HG02623 (cell line): ENCODE results near the gene MIOS.

ENCODE experiments used
- ATAC-seq: cut with Tn5 transposase; IDR thresholded peaks from one replicate; pipeline ENCODE4 v1.9.1; 2021; ENCODE audit warnings: moderate library complexity; ENCODE audit not compliant: unreplicated experiment

The MIOS gene

DNA sequence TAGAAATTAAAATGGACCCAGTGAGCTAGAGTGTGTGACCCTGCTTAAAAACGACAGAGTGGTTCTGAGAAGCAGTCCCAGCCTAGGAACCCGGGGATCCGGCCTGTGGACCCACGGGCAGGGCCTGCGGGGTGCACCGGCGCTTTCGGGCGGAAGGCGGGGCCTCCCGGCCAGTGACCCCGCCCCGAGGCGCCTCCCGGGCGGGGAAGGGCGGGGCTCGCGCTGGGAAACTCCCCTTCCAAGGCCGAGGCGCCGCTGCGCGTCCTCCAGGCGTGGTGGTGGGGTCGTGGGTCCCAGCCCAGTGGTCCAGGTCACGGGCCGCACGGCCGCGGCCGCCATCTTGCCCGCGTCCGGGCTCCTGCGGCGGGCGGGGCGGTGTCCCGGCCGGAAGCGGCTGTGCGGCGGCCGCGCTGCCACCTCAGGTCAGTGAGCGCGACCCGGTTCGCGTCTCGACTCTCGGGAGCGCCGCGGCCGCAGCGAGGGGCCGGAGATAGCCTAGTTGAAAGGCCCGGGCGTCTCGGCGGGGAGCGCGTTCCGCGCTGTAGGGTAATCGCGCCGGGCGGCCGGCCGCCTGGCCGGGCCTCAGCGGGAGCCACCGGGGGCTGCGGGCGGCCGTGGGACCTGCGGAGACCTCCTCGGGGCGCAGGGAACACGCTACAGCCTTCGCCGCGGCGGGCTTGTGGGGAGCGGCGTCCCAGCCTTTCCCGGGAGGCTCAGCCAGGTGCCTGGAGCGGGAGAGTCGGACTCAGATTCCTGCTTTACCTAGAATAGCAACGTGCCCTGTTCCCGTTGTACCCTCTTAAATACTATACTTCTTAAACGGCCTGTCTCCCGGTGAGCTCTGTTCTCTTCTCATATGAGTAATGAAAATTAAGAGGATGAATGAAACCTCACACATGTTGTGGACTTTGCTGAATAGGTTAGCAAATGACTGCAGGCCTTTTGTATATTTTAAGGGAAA lies at the start of gene MIOS:
Gene MIOS (plus strand): TSS at position 234 of the 961 bp plus-strand sequence. CDS start 5,592 bp downstream, outside the sequence.
- peak; percentile 66 for ATAC-seq

DNA sequence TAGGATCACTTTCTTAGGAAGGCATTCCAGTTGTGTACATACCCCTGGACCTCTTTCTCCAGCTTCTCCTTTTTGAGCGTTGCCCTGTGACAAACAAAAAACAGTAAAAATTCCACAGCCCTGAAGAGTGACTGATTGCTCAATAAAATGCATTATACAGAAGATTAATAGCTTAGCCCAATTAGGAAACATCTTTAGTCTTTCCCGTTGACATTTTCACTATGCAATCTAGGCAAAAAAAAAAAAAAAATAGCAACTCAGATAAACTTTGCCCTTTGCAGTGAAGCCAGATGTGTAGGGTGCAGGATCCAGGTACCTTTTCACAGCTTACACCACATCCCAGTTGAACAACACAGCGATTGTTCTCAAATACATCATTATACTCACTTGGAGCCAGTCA lies 48.9 kb upstream of the MIOS start:
- ATAC-seq, result no peak

DNA sequence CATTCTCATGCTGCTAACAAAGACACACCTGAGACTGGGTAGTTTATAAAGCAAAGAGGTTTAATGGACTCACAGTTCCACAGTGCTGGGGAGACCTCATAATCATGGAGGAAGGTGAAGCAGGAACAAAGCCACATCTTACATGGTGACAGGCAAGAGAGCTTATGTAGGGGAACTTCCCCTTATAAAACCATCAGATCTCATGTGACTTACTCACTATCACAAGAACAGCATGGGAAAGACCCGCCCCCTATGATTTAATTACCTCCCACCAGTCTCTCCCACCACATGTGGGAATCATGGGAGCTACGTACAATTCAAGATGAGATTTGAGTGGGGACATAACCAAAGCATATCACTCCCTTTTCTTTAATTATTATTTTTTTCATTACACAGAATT lies 47.6 kb upstream of the MIOS start:
- no peak for ATAC-seq

DNA sequence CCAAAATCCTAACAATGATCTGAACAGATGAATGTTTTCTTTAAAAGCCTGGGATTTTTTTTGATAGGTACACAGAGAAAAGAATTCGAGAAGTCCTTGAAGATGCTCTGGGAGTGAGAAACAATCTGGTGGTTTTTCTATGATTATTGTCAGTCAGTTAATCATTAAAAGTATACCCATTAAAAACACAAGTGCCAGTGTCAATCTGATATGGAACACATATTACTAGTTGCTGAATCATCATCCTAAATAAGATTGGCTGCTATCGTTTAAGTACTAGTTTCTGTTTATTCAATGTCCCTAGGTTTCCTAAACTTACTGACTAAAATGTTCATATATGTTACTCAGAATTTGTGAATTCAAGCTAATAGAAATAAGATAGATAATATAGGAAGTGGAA lies 47.2 kb upstream of the MIOS start:
- ATAC-seq, result no peak

DNA sequence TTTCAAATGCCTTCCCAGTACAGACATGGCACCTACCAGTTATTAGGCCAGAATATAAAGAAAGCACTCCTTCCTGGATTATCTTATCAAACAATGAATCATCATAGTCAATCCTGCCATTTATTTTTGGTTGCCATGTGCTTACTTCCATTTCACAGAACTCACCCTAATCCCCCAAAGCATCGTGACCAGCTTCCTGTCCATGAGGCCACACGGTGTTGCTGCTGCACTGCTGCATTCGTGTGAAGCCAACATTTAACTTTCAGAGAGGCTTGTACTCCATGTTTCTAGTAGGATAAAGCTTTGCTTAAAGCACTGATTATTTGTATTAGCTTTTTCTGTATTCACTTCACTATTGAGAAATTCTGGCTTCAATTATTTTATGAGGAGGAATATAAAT lies 45.4 kb upstream of the MIOS start:
- ATAC-seq, result no peak

DNA sequence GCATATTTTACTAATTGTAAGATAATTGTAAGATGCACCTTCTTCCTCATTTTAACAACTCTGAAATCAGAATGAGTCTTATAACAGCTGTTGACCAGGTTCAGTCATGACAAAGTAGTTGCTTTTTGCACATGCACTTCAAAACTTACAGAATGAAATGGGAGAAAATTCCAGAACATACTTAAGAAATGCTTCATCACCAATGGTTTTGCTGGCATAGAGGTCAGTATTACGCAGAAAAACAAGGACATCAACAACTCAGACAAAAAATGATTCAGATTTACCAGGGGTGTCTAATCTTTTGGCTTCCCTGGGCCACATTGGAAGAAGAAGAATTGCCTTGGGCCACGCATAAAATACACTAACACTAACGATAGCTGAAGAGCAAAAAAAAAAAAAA lies 44.3 kb upstream of the MIOS start:
- no peak for ATAC-seq

DNA sequence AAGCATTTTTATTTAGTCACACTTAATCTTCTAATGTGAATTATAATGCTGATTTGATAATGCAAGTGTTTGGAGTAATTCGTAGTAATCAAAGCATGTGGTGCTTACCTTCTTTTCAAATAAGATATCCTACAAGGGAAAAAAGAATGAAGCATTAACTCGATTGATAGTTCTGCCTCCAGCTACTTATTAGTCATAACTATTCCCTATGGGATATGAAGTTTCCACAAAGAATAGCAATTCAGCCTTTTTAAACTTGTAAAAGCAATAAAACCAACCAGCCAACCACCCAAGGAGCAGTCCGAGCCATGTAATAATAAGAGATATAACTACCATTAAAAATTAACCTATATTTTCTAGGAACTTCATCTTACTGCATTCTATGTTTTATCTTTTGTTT lies 42.6 kb upstream of the MIOS start:
- ATAC-seq, result no peak

DNA sequence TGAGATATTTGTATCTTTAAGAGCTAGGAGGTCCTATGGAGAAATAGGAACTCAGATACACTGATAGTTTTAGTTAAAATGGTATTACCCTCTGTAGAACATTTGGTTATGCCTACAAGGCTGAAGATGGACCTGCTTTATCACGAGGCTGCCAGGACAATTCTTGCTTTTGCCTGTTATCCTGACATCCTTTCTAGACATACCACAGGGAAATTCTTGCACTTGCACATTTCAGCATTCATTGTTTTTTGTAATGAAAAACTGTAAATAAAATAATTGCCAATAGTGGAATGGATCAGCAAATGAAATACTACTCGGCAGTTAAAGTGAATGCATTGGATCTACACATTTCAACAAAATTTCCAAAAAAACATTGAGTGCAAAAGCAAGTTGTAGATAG lies 40.7 kb upstream of the MIOS start:
- no peak for ATAC-seq

DNA sequence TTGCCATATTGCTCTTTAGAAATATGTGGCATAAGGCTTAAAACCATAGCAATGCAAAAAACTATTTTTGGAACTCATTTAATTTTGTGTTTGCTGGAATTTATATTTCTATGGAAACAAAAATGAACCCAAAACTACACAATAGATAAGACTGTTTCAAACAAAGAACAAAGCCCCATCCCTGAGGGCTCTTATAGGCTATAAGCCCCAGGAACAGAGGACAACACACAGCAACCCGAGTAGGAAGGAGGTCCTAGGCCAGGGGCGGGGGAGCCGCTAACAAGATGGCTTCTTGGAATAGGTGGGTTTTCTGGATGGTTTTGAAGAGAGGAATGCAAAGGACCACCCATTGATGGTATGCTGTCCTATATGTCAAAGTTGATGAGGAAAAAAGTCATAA lies 39.6 kb upstream of the MIOS start:
- ATAC-seq, result no peak

DNA sequence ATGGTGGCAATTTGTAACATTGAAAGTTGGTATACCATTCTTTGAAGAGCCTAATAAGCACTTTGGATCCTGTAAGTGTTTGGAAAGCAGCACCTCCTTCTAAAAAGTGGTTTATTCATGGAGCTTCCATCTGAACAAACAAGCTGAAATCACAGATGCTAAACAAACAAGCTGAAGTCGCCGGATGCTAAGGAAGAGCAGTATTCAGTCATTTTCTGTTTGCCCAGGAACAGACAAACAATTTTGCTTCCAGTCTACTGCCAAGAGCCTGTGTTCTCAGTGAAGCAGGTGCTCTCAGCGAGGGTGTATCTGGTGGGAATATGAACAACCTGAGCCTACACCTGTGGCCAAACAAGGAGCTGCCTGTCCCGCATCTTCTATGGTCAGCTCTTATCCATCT lies 37.4 kb upstream of the MIOS start:
- no peak for ATAC-seq

DNA sequence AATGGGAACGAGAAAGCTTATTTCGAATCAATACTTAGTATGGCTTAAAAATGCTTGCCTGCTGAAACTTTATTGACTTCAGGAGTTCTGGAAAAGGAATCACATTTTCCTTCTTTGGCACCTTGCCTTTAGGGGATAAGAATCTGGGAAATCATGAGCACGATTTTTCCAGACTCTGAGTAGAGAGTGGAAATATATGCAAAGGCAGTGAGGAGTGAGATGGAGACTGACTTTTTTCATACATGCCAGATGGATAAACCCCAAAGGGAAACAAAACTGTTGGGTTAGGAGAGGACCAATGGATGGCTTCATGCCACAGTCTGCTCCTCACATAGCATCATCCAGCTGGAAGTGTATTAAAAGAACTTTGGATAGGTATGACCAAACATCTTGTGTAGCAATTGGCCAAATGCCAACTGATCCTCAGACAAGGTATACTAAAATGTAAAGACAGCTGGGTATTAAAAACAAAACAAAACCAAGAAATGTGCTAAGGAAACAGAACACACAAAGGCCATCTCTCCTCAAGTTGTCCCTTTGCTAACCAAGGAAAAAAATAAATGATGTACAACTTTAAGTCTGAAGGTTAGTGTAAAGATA lies 32.8 kb upstream of the MIOS start:
- no peak for ATAC-seq

DNA sequence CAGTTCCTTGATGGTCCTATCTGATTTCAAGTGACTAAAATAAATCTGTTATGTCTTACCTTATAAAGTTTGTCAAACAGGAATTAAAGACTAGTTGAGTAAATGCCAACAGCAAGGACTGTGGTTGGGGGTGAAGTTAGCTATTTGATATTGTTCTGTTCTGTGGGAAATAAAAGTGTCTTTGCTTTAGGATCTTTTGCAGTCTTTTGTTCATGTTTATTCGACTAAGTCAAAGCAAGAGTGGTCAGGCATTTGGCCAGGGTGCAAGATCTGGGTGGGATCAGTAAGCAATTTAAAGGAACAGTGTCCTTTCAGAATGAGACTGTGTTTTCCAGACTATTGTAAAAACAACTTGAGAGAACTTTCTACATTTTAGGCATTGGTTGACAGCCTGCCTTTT lies 31.0 kb upstream of the MIOS start, which contains the start of gene COL28A1:
Gene COL28A1 (minus strand): TSS at position 183 of the 400 bp plus-strand sequence. CDS start 2,998 bp downstream, outside the sequence.
- no peak for ATAC-seq

DNA sequence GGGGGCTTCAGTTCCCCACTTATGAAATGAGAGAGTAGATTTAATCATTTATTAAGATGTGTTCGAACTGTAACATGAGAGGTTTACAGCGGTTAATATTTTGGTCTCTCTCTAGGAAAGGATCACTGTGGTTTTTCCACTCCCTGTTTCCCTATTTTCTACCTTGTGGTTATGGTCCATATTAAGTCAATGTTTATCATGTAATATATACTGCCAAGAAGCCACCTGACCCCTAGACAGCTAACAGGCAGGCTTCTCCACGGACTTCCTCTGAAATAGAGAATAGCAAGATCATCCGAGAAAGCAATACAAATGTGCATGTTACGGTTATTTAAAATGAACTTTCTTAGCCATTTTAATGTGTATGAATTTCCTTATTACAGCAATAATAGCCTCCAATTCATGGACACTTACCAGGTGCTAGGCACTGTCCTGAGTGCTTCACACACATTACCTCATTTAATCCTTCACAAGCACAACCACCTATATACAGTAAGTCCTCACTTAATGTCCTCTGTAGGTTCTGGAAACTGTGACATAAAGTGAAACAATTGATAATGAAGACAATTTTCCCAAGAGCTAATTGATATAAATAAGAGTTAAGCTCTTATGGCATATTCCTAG lies 30.2 kb upstream of the MIOS start:
- ATAC-seq, result no peak

DNA sequence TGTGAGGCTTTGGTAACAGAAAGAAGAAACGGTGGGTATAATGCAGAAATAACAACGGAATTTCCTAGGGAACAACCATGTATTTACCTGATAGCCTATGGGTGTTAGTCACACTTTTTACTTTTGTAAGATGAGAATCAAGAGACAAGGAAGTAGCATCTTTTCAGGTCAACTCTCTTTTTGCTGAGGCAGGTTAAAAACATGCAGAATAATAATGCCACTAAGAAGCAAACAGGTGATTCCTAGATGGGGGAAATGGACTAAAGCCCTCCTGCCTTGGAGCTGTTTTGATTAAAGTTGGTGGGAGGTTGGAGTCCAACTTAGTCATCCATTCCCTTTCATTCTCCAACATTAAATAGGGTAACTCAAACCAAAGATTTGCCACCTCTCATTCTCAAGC lies 29.0 kb upstream of the MIOS start:
- no peak for ATAC-seq

DNA sequence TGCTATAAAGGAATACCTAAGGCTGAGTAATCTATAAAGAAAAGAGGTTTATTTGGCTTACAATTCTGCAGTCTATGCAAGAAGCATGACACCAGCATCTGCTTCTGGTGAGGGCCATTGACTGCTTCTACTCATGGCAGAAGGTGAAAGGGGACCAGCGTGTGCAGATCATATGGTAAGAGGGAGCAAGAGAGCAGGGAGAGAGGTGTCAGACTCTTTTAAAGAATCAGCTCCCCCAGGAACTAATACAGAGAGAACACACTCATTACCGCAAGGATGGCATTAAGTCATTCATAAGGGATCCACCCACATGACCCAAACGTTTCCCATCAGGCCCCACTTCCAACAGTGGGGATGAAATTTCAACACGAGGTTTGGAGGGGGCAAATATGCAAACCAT lies 27.5 kb upstream of the MIOS start:
- ATAC-seq, result no peak

DNA sequence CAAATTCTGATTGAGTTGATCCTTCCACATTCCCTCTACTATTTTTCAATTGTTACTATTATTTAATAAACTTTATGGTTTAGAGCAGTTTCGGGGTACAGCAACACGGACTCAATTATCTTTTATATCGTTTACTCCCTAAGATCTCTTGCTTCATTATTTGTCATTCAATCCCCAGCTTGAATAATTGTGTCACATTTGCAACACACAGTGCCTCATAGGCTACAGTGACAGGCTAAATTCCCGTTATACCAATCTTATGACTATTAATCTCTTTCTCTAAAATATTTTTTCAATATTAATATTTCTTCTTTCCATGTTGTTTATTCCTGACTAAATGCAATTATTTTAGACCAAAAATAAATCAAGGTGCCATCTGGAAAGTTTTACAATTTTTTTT lies 27.0 kb upstream of the MIOS start:
- ATAC-seq, result no peak

DNA sequence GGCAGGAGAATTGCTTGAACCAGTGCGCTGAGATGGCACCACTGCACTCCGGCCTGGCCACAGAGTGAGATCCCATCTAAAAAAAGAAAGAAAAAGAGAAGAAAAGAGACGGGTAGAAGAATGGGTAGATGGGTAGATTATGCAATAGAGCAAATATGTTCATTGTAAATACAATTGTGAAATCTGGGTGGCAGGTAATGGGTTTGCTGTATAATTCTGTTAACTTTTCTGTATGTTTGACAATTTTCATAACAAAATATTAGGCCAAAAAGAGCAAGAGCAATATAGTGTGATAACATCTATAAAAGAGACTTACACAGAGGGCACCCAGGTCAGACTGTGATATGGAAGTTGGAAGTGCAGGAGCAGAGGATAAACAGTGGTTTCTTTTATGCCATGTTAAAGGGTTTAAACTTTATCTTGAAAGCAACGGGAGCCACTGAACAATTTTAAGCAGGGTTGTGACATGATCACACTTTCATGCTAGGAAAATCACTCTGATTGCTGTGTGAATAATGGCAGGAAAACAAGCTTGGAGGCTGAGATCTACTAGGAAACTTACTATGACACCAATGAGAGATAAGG lies 24.3 kb upstream of the MIOS start:
- ATAC-seq, result no peak

DNA sequence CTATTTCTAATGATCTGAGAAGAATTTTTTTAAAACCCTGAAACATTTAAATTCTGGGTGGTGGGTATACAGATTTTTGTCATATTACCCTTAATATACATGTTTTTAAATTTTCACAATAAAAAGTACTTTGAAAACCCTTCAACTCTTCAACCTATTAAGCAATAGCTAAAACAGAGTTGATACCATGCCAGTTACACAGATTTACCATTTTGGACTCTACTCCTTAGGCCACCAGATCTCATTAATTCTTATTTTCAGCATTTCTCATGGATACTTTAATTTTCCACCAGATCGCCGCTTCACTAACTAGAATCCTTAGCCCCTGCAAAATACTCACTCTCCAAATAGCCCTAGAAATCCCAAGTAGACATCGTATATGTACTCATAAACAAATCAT lies 18.3 kb upstream of the MIOS start:
- ATAC-seq, result no peak

DNA sequence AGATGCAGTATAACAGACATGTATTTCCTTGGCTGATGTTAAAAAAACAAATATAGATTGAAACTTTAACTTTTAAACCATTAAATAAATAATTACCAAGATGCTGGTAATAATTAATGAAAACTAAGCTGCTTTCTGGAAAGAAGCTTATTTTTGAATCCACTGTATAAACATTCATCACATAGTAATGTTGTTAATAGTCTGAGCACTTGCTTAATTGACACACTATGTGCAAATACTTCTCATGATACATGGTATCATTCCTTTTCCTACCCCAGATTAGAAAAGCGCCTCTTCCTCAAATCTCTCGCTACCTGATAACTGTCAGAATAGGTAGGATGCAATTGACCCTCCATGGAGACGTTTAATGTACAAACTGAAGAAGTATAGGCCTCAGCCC lies 16.0 kb upstream of the MIOS start:
- ATAC-seq, result no peak

DNA sequence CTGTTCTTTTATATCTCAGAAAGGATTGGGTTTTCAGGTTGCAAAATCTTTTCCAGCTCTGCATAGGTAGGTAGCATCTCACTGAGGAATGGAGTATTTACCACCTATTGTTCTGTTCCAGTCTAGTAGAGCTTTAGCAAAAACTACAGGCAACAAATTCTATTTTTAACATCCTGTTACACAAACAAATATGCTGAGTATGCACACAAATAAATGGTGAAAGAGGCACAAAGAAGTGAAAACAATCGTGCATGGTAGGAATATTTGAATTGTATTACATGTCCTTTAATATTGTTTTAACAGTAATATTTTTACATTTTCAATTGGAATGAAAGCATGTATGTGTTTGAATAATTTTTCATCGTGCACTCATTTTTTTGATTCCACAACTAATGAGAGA lies 14.5 kb upstream of the MIOS start:
- no peak for ATAC-seq

DNA sequence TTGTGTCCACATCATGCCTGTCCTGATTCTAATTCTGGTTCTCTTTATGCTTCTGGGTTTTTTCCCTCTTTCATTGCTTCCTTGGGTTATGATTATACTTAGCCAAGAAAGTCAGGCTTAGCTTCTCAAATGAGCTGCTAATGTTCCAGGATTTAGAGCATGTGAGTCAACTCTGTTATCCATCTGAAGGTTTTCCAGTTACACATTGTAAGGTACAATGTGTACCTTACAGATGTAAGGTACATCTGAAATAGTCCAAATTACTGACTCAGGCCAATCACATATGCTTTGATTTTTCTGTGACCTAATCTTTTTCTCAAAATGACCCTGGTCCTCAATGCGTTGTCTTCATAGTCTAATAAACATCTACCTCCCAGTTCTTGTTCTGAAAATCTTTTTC lies 13.3 kb upstream of the MIOS start:
- no peak for ATAC-seq

DNA sequence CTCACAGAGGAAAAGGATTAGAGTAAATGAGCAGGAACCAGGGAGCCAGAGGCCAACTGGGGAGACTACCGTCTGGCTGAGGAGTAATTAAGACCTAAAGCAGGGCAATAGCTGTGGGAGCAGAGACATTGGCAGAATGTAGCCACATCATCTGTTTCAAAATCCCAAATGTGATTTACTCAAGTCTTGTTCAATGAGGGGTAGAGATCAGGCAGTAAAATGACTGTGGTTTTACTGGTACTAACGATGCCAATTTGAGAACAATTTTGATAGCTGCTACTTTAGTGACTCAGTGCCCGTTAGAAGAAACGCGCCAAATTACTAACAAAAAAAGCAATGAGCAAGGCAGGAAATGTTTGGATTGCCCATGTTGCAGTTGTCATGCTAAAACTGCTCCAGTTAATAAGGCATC lies 12.7 kb upstream of the MIOS start:
- ATAC-seq, result no peak
